A204.1 (cell line): ENCODE results near the gene CTDNEP1.
"Not testable (repeated sequence)": the region's sequence is repeated elsewhere in the genome, so short reads cannot be mapped to it uniquely, and the experiment has no call there.

Experiments
- FAIRE-seq: peaks from 2 replicates; lab custom pipeline; 2012; peaks lifted over from hg19 to GRCh38; lab: Jason Lieb, UNC

Gene CTDNEP1

GRCh38 chr17:7243838-7244237 lies 7.7 kb downstream of the CTDNEP1 start:
- not testable (repeated sequence) for FAIRE-seq

GRCh38 chr17:7243453-7243729 lies 8.1 kb downstream of the CTDNEP1 start:
- no peak for FAIRE-seq

- no peak for FAIRE-seq
These were observed 8.6 kb downstream of the CTDNEP1 start for GRCh38 chr17:7242717-7243452.

GRCh38 chr17:7241783-7242716 lies 9.5 kb downstream of the CTDNEP1 start, which contains the start of gene GABARAP:
Gene GABARAP, minus strand, starts transcription at chr17:7242449. Its CDS starts 119 bp downstream, at chr17:7242330.
- FAIRE-seq = peak; percentile 25

GRCh38 chr17:7241090-7241733 lies 10.3 kb downstream of the CTDNEP1 start:
- FAIRE-seq = no peak

GRCh38 chr17:7240375-7240774 lies 11.2 kb downstream of the CTDNEP1 start:
- no peak for FAIRE-seq

GRCh38 chr17:7239091-7240027 lies 12.2 kb downstream of the CTDNEP1 start, which contains the start of gene PHF23:
Gene PHF23, minus strand, starts transcription at chr17:7239457. Its CDS starts 178 bp downstream, at chr17:7239279.
- peak; percentile 98 for FAIRE-seq

GRCh38 chr17:7238420-7239090 lies 13.0 kb downstream of the CTDNEP1 start:
- FAIRE-seq = no peak

GRCh38 chr17:7237761-7238419 lies 13.6 kb downstream of the CTDNEP1 start:
- no peak for FAIRE-seq

- no peak for FAIRE-seq
These were observed 14.2 kb downstream of the CTDNEP1 start for GRCh38 chr17:7237266-7237760.

- FAIRE-seq = no peak
These were observed 14.7 kb downstream of the CTDNEP1 start for GRCh38 chr17:7236808-7237207.

GRCh38 chr17:7235693-7236665 lies 15.6 kb downstream of the CTDNEP1 start:
- FAIRE-seq = no peak

- FAIRE-seq = no peak
These were observed 17.2 kb downstream of the CTDNEP1 start, which contains the start of gene DVL2 for GRCh38 chr17:7234083-7234951. Gene DVL2, minus strand, starts transcription at chr17:7234517. Its CDS starts 255 bp downstream, at chr17:7234262.

GRCh38 chr17:7233701-7234082 lies 17.8 kb downstream of the CTDNEP1 start:
- no peak for FAIRE-seq

- no peak for FAIRE-seq
These were observed 19.4 kb downstream of the CTDNEP1 start for GRCh38 chr17:7232114-7232513.

- FAIRE-seq = no peak
These were observed 22.0 kb downstream of the CTDNEP1 start for GRCh38 chr17:7229504-7229903.

GRCh38 chr17:7228920-7229319 lies 22.6 kb downstream of the CTDNEP1 start:
- no peak for FAIRE-seq
